ENCODE results near the gene CCDC82. TPM values are rescaled to one million over a fixed set of nuclear protein-coding genes. Genes with fewer than 3 reads are reported as not detected.

The CCDC82 gene
- total RNA-seq, 1 donor from 2014 or later = 27.1 TPM

DNA sequence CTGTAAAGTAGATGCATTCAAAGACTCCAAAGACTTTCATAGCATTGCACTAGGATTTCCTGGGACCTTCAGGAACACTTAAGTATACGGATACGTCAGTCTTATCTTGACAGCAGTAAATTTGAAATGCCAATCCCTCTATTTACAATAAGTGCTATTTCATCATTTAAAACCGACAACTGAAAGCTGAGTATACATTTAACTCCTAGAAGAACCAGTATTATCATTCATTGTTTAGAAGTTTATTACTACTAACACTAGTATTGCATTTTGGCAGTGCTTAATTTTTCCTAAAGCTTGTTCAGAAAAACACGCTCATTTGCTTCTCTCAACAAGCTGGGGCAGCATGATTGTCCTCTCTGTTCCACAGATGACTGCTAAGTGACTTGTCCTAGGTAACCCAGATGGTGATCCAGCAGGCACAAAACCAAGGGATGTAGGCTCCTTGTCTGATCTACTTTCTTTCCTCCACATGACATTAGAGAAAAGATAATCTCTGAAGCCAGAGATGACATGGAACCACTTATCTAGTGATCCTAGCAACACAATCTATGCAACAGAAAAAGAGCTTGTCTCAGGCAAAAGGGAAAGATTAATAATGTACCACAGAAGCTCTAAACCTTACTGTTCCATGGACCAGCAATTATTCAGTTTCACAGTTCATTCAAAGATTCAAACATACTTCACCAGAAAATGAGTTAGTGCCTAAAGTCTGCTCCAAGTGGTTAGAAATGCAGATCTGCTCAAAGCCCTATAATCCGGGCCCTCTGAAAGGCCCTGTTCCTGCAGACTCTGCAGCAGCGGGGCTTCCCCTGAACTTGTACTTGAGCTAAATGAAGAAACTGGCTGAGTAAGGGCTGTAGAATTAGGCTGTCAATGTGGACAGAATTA is 51.9 kb downstream of the CCDC82 start:
- TF ChIP-seq, protein P1, sequence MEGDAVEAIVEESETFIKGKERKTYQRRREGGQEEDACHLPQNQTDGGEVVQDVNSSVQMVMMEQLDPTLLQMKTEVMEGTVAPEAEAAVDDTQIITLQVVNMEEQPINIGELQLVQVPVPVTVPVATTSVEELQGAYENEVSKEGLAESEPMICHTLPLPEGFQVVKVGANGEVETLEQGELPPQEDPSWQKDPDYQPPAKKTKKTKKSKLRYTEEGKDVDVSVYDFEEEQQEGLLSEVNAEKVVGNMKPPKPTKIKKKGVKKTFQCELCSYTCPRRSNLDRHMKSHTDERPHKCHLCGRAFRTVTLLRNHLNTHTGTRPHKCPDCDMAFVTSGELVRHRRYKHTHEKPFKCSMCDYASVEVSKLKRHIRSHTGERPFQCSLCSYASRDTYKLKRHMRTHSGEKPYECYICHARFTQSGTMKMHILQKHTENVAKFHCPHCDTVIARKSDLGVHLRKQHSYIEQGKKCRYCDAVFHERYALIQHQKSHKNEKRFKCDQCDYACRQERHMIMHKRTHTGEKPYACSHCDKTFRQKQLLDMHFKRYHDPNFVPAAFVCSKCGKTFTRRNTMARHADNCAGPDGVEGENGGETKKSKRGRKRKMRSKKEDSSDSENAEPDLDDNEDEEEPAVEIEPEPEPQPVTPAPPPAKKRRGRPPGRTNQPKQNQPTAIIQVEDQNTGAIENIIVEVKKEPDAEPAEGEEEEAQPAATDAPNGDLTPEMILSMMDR (IDR thresholded peaks at IDR 0.05) = no peak
- DNase-seq (no peak), ATAC-seq (peak; percentile 22 to 46)
- Histone ChIP-seq H3K4me1 (peaks cover 81% of the 10 kb centered on the region), H3K9me3 (no peaks in the 10 kb centered on the region), H3K36me3 (no peaks in the 10 kb centered on the region), H3K27ac (peak overlapping the region; percentile 85), H3K4me3 (peak overlapping the region; percentile 82), H3K27me3 (ENCODE audit: low read depth) (no peaks in the 10 kb centered on the region)
- intact Hi-C loops (cut with DNase I) = no loop called here

DNA sequence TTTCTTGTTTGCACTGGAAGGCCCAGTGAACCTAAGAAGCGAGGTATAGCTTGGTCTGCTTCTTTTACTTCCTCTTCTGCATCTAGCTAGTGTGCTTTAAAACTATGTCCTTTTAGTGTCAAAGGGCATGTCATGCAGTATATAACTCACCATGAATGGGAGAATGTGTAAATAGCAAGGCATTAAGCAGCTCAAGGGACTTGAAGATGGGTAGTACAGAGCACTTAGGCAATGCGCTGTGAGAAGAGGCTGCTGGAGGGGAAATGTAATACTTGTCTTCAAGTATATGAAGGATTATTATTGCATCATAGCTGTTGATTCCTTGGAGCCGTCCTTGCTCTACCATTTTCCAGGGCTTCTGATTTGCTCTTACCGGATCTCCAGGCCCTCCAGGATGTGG is 54.3 kb downstream of the CCDC82 start:
- TF ChIP-seq, protein P1 (IDR thresholded peaks at IDR 0.05) = no peak
- Histone ChIP-seq H3K27ac (no peak overlapping the region), H3K4me1 (peaks cover 96% of the 10 kb centered on the region), H3K36me3 (no peaks in the 10 kb centered on the region), H3K4me3 (no peak overlapping the region), H3K27me3 (ENCODE audit: low read depth) (no peaks in the 10 kb centered on the region), H3K9me3 (no peaks in the 10 kb centered on the region)
- intact Hi-C loops (cut with DNase I) = no loop called here
- ATAC-seq (peak; percentile 4 to 27), DNase-seq (no peak)

DNA sequence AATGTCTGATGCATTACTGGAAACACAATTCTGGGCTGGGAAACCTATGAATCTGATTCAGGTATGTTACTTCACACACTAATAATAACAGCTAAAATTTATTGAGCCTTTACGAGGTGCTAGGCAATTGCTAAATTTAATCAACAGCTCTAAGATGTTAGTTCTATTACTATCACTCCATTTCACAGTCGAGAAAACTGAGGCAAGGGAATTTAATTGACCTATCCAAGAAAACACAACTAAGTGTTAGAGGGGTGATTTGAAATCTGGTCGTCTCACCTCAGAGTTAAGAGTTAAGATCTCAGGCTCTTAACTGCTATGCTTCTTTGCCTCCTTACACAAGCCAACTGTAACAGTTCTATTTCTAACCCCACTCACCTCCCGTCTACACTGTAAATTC is 55.5 kb downstream of the CCDC82 start:
- Histone ChIP-seq H3K4me1 (peaks cover 96% of the 10 kb centered on the region), H3K27ac (no peak overlapping the region), H3K9me3 (no peaks in the 10 kb centered on the region), H3K36me3 (no peaks in the 10 kb centered on the region), H3K4me3 (no peak overlapping the region), H3K27me3 (ENCODE audit: low read depth) (no peaks in the 10 kb centered on the region)
- no peak for DNase-seq
- ATAC-seq = no peak
- TF ChIP-seq, protein P1 (IDR thresholded peaks at IDR 0.05) = no peak
- intact Hi-C loops (cut with DNase I) = no loop called here

DNA sequence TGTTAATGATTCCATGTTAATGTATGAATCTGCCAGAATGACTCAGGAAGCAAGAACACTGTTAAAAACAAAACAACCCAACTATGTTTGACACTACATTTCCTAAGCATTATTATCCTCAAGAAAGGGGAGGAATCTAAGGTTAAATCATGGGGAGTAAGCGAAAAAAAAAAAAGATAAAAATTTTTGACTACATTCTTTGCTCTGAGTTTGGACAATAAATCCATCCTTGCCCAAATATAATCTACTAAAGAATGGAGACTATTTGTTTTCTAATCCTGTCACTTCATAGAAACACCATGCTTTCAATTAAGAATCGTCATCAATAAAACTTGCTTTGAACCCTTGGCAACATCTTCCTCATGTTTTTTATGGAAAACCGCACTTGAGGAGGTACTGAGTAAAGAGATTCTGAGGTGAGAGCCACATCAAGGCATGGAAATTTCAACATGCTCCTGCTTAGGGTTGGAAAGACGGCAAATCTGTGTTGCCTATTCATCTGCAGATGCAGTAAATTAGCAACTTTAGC is 56.5 kb downstream of the CCDC82 start:
- DNase-seq = no peak
- Histone ChIP-seq H3K9me3 (no peaks in the 10 kb centered on the region), H3K27ac (peak overlapping the region; percentile 66), H3K4me3 (no peak overlapping the region), H3K4me1 (peaks cover 96% of the 10 kb centered on the region), H3K27me3 (ENCODE audit: low read depth) (no peaks in the 10 kb centered on the region), H3K36me3 (no peaks in the 10 kb centered on the region)
- intact Hi-C loops (cut with DNase I) = no loop called here
- TF ChIP-seq, protein P1 (IDR thresholded peaks at IDR 0.05) = no peak
- ATAC-seq = no peak

DNA sequence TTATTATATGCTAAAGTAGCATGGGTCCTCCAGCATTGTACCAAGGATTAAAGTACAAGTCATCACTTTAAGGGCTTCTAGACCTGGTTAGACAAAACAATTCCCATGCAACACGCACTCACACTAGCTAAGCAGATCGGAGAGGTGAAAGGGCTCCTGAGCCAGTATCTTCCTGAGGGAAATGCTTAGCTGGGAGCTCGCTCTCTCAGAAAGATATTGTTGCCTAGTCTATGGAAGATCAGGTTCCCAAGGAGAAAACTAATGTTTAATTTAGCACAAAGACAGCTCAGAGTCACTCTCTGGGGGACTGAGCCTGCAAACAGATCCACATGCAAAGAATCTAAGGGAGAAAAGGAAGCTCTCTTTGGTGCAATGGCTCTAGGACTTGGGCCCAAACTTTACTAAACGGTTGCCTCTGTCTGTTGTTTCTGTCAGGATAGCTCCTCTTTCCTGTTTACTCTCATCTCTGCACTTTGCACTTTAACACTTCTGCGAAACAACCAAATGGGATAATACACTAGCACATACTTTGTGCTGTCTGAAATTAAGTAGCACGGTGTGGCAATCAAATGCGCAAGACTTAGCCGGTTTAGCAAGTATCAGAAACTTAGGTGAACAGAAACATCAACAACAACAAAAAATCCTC is 57.5 kb downstream of the CCDC82 start:
- Histone ChIP-seq H3K9me3 (no peaks in the 10 kb centered on the region), H3K4me3 (no peak overlapping the region), H3K4me1 (peaks cover 88% of the 10 kb centered on the region), H3K27me3 (ENCODE audit: low read depth) (no peaks in the 10 kb centered on the region), H3K27ac (peak overlapping the region; percentile 66), H3K36me3 (no peaks in the 10 kb centered on the region)
- no peak for DNase-seq
- intact Hi-C loops (cut with DNase I) = no loop called here
- TF ChIP-seq, protein P1 (IDR thresholded peaks at IDR 0.05) = no peak
- peak; percentile 17 to 40 for ATAC-seq

Measured in lower lobe of right lung (tissue), 2 donors.